SK-N-SH (cell line): Measurements from ENCODE around the gene SLC24A3.

Source experiments
- ELF1 ChIP-seq: IDR thresholded peaks from 2 replicates; pipeline ENCODE4 v1.4.0; 2012
- EP300 ChIP-seq, 2 experiments: IDR thresholded peaks; 2 replicates each; pipeline versions ENCODE4 v1.4.0 to v1.6.1; 2012; ENCODE audit warnings: borderline replicate concordance in 1 of 2, low read depth in 1 of 2, low read length in 1 of 2
- EZH2phosphoT487 ChIP-seq: fragments of 200-600 bp; sonication (generic); IDR thresholded peaks from 2 replicates; pipeline ENCODE4 v1.6.1; 2017; ENCODE audit warnings: low read depth, mixed run types, mild to moderate bottlenecking, antibody characterized with exemption, moderate library complexity, borderline replicate concordance
- GABPA ChIP-seq: IDR thresholded peaks from 2 replicates; pipeline ENCODE4 v1.4.0; 2012; ENCODE audit warnings: low read depth, mild to moderate bottlenecking
- JUND ChIP-seq: IDR thresholded peaks from 2 replicates; pipeline ENCODE4 v1.4.0; 2012
- MXI1 ChIP-seq: IDR thresholded peaks from 2 replicates; pipeline ENCODE4 v1.6.1; 2012; ENCODE audit warnings: mild to moderate bottlenecking, low read depth, low read length, improper control_type of control experiment
- RXRA ChIP-seq: IDR thresholded peaks from 2 replicates; pipeline ENCODE4 v1.4.0; 2012; ENCODE audit warnings: low read depth, mild to moderate bottlenecking, borderline replicate concordance
- SMC3 ChIP-seq: IDR thresholded peaks from 2 replicates; pipeline ENCODE4 v1.6.1; 2012; ENCODE audit warnings: low read depth, low read length, improper control_type of control experiment
- TAF1 ChIP-seq: IDR thresholded peaks from 2 replicates; pipeline ENCODE4 v1.6.1; 2012; ENCODE audit warnings: low read depth, mild to moderate bottlenecking, low read length, moderate library complexity, borderline replicate concordance
- YY1 ChIP-seq: IDR thresholded peaks from 2 replicates; pipeline ENCODE4 v1.4.0; 2012; ENCODE audit warnings: low read depth, mild to moderate bottlenecking
- TF ChIP-seq, protein P1 (sequence below): IDR thresholded peaks from 2 replicates; pipeline ENCODE4 v1.4.0; 2012; ENCODE audit warnings: low read depth
- TF ChIP-seq, protein P2 (sequence below): fragments of 200-600 bp; sonication (generic); IDR thresholded peaks from 2 replicates; pipeline ENCODE4 v1.6.1; 2017; ENCODE audit warnings: antibody characterized with exemption, mild to moderate bottlenecking, moderate library complexity
- TF ChIP-seq, protein P3 (sequence below): fragments of 150-350 bp; IDR thresholded peaks from 2 replicates; pipeline ENCODE4 v1.6.1; 2016; ENCODE audit warnings: mild to moderate bottlenecking, low read depth, low read length
- TF ChIP-seq, protein P4 (sequence below): IDR thresholded peaks from 2 replicates; pipeline ENCODE4; 2012

DNA sequence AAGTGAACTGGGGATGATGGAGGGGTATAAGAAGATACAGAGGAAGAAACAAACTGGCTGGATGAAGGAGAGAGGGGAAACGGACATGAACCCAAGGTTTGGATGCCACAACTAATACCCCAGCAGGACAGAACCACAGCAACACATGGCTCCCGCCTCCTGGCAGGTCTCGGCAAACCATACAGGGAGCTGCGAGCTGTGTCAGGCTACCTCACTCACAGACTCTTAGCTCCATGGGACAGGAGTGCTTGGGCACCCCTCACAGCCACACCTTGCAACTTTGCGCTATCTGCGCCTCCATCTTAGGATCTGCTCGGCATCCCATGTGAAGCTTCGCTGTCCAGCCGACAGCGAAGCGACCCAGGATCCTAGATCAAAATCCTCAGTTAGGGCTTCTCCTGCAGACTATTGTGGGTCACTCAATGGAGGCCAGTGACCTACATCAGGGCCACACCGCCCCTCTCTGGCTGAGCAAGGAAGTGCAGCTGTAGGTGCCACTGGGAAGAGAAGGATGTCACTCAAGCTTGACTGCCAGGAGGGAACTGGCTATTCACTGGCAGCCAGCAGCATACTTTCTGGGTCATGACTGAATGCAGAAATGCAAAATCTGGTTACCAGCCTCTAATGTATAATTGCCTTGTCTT is 371.2 kb downstream of the SLC24A3 start:
- TF ChIP-seq, protein P1, sequence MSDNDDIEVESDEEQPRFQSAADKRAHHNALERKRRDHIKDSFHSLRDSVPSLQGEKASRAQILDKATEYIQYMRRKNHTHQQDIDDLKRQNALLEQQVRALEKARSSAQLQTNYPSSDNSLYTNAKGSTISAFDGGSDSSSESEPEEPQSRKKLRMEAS, result no peak
- TF ChIP-seq, protein P2, sequence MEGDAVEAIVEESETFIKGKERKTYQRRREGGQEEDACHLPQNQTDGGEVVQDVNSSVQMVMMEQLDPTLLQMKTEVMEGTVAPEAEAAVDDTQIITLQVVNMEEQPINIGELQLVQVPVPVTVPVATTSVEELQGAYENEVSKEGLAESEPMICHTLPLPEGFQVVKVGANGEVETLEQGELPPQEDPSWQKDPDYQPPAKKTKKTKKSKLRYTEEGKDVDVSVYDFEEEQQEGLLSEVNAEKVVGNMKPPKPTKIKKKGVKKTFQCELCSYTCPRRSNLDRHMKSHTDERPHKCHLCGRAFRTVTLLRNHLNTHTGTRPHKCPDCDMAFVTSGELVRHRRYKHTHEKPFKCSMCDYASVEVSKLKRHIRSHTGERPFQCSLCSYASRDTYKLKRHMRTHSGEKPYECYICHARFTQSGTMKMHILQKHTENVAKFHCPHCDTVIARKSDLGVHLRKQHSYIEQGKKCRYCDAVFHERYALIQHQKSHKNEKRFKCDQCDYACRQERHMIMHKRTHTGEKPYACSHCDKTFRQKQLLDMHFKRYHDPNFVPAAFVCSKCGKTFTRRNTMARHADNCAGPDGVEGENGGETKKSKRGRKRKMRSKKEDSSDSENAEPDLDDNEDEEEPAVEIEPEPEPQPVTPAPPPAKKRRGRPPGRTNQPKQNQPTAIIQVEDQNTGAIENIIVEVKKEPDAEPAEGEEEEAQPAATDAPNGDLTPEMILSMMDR, result peak; percentile 75
- TF ChIP-seq RXRA (no peak), EZH2phosphoT487 (no peak), ELF1 (no peak), EP300 (IDR thresholded peaks at IDR 0.05; ENCODE audit: borderline replicate concordance in 1 of 2, low read depth in 1 of 2, low read length in 1 of 2) (no peak), TAF1 (no peak), JUND (no peak), MXI1 (no peak), YY1 (no peak), SMC3 (peak; percentile 34; the same call in 1 of the 2 replicates), GABPA (no peak)
- TF ChIP-seq, protein P3, sequence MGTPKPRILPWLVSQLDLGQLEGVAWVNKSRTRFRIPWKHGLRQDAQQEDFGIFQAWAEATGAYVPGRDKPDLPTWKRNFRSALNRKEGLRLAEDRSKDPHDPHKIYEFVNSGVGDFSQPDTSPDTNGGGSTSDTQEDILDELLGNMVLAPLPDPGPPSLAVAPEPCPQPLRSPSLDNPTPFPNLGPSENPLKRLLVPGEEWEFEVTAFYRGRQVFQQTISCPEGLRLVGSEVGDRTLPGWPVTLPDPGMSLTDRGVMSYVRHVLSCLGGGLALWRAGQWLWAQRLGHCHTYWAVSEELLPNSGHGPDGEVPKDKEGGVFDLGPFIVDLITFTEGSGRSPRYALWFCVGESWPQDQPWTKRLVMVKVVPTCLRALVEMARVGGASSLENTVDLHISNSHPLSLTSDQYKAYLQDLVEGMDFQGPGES, result no peak
- TF ChIP-seq, protein P4, sequence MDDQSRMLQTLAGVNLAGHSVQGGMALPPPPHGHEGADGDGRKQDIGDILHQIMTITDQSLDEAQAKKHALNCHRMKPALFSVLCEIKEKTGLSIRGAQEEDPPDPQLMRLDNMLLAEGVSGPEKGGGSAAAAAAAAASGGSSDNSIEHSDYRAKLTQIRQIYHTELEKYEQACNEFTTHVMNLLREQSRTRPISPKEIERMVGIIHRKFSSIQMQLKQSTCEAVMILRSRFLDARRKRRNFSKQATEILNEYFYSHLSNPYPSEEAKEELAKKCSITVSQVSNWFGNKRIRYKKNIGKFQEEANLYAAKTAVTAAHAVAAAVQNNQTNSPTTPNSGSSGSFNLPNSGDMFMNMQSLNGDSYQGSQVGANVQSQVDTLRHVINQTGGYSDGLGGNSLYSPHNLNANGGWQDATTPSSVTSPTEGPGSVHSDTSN, result no peak
